ENCODE results near the gene TRIM5. TPM values are rescaled to one million over a fixed set of nuclear protein-coding genes. Genes with fewer than 3 reads are reported as not detected.
"Not testable (repeated sequence)": the region's sequence is repeated elsewhere in the genome, so short reads cannot be mapped to it uniquely, and the experiment has no call there.

TRIM5 gene
- total and polyA plus RNA-seq, 2 donors (not counting 3 experiments of a cell fraction or from before 2014, with no cell fraction given) = 54.5 to 57.3 TPM

DNA sequence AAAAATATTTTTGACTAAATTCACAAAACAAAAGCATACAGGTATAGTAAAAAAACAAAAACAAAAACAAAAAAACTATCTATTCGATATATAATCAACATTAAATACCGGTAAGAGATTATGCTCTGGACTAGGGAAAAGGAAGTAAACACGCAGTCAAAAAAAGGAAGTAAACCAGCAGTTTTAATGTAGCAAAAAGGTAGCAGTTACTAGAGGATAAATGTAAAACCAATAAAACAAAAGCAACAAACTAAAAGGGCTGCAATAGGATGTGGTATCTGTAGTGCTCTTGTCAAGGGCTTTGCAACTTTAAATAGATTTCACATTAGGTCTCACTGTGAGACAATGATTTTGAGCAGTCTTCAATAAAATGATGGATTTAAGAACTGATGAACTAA, 7.1 kb upstream of the TRIM5 start:
- Histone ChIP-seq H3K9ac (replicated peaks; ENCODE audit: extremely low read depth, insufficient read depth, low read length) (no peak overlapping the region), H3K9me1 (replicated peaks; ENCODE audit: control insufficient read depth, extremely low read depth, insufficient read depth, low read length) (no peaks in the 10 kb centered on the region), H4K20me1 (replicated peaks; ENCODE audit: control insufficient read depth, extremely low read depth, insufficient read depth, low read length) (no peaks in the 10 kb centered on the region), H3K4me1 (ENCODE audit: control insufficient read depth, extremely low read depth, insufficient read depth, low read length) (peaks cover 28% of the 10 kb centered on the region), H3K4me2 (ENCODE audit: insufficient read depth, low read length) (peak overlapping the region; percentile 22), H3K9me3 (replicated peaks; ENCODE audit: control insufficient read depth, insufficient read depth, low read length) (no peaks in the 10 kb centered on the region), H3K79me2 (ENCODE audit: control insufficient read depth, insufficient read depth, low read length) (peaks cover 15% of the 10 kb centered on the region), H3K36me3 (ENCODE audit: control insufficient read depth in 2 of 2, extremely low read depth in 1 of 2, insufficient read depth in 2 of 2, low read length in 2 of 2) (peaks cover 0 to 6% of the 10 kb centered on the region in 2 experiments), H3K27me3 (ENCODE audit: control insufficient read depth in 2 of 2, insufficient read depth in 2 of 2, low read length in 2 of 2) (no peaks in the 10 kb centered on the region), H3K27ac (ENCODE audit: insufficient read depth, low read depth, low read length) (no peak overlapping the region), H2AFZ (ENCODE audit: low read depth, low read length) (no peak overlapping the region), H3K4me3 (replicated peaks in 1 of 3; ENCODE audit: insufficient read depth in 1 of 3, low read depth in 1 of 3, low read length in 3 of 3) (no peak overlapping the region)
- ChIA-PET CTCF (no interaction called here), POLR2A (no interaction called here)
- intact Hi-C loops (cut with micrococcal nuclease) = no loop called here
- dilution Hi-C loops (cut with MboI; ENCODE audit: extremely low pct_ligation_motif_present, low sequenced_read_pairs) = no loop called here
- TF ChIP-seq JUN (IDR thresholded peaks at IDR 0.05; ENCODE audit: borderline replicate concordance, insufficient read depth, insufficient read length, low read depth) (no peak), FOS (IDR thresholded peaks at IDR 0.05; ENCODE audit: borderline replicate concordance, insufficient read depth, low read length) (no peak), GATA2 (IDR thresholded peaks at IDR 0.05; ENCODE audit: insufficient read depth, insufficient read length, low read depth, low read length) (no peak)
- BruUV-seq (replicated peaks) = no TSS peak
- no peak for DNase-seq (ENCODE audit: low read depth, low spot score)
- no peak for FAIRE-seq

DNA sequence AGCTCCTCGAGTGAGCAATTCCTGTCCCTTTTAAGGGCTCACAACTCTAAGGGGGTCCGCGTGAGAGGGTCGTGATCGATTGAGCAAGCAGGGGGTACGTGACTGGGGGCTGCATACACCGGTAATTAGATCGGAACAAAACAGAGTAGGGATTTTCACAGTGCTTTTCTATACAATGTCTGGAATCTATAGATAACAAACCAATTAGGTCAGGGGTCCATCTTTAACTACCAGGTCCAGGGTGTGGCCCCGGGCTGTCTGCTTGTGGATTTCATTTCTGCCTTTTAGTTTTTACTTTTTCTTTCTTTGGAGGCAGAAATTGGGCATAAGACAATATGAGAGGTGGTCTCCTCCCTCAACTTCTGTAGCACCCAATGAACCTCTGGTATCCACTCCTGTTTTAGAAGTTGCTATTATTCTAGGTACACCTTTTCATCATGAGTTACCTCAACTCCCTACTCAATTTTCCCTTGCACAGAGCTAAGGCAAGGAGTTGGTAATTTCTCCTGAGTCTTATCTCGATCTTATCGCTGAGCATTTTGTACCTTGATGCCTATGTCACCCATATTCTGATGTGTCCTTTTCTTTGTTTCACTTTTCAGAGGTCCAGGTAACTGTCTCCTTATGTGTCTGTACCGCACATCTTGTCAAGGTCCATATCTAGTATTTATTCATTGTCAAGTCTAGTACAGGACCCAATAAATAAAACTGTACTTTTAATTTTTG, 6.5 kb upstream of the TRIM5 start:
- dilution Hi-C loops (cut with MboI; ENCODE audit: extremely low pct_ligation_motif_present, low sequenced_read_pairs); H4K20me1 ChIP-seq (replicated peaks; ENCODE audit: control insufficient read depth, extremely low read depth, insufficient read depth, low read length); H3K27me3 ChIP-seq (ENCODE audit: control insufficient read depth in 2 of 2, insufficient read depth in 2 of 2, low read length in 2 of 2); BruUV-seq (replicated peaks); POLR2A ChIA-PET; intact Hi-C loops (cut with micrococcal nuclease); H3K36me3 ChIP-seq (ENCODE audit: control insufficient read depth in 2 of 2, extremely low read depth in 1 of 2, insufficient read depth in 2 of 2, low read length in 2 of 2); H3K9me3 ChIP-seq (replicated peaks; ENCODE audit: control insufficient read depth, insufficient read depth, low read length); H3K9me1 ChIP-seq (replicated peaks; ENCODE audit: control insufficient read depth, extremely low read depth, insufficient read depth, low read length); FAIRE-seq: not testable (repeated sequence)
- peak overlapping the region; percentile 97 for H3K4me2 ChIP-seq (ENCODE audit: insufficient read depth, low read length)
- H3K79me2 ChIP-seq (ENCODE audit: control insufficient read depth, insufficient read depth, low read length) = peaks cover 15% of the 10 kb centered on the region
- H3K9ac ChIP-seq (replicated peaks; ENCODE audit: extremely low read depth, insufficient read depth, low read length) = peak overlapping the region; percentile 98
- peaks cover 28% of the 10 kb centered on the region for H3K4me1 ChIP-seq (ENCODE audit: control insufficient read depth, extremely low read depth, insufficient read depth, low read length)
- H3K27ac ChIP-seq (ENCODE audit: insufficient read depth, low read depth, low read length) = peak overlapping the region; percentile 98
- peak overlapping the region; percentile 34 to 97 (median 95) for H3K4me3 ChIP-seq (replicated peaks in 1 of 3; ENCODE audit: insufficient read depth in 1 of 3, low read depth in 1 of 3, low read length in 3 of 3)
- peak overlapping the region; percentile 79 for H2AFZ ChIP-seq (ENCODE audit: low read depth, low read length)
- peak; percentile 8 for DNase-seq (ENCODE audit: low read depth, low spot score)
- CTCF ChIA-PET = interaction anchor here (1.0 to 2.4 kb wide), 3 partner anchors 10 to 215 kb away, joined by 3 to 13 read pairs (median 8); no protein-coding TSS in a partner anchor
